ENCODE measurements around the gene NOS3. TPM values are rescaled to one million over a fixed set of nuclear protein-coding genes. Genes with fewer than 3 reads are reported as not detected.

Gene NOS3
- total RNA-seq, 4 donors from 2014 or later: 5.2 to 8.1 (median 6.3) TPM

DNA sequence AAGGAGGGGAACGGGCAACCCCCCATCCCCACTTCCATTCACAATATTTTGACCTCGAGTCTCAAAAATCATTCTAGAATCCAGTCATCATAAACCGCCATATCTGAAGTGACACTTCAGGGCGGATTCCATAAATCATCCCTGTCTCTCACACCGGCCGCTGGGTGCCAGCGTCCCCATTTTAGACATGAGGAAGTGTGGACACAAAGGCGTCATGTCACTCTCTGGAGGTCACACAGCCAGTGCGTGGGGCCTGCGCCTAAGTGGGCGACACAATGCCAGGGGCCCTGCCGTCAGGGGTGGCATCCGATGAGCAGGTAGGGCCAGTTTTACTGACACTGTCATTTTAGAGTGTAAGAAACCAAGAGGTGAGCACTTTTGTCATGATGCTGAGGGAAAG, 32.2 kb upstream of the NOS3 start:
- H3K27me3 ChIP-seq: no peaks in the 10 kb centered on the region
- peaks cover 5 to 7% of the 10 kb centered on the region in 2 donors for H3K4me1 ChIP-seq
- no peak for TF ChIP-seq CTCF (IDR thresholded peaks at IDR 0.05)
- TF ChIP-seq POLR2A (IDR thresholded peaks at IDR 0.05): no peak
- no peak for DNase-seq
- WGBS, 2 donors: 84 to 86% methylated on average over 12 to 13 of the region's 13 CpGs
- H3K4me3 ChIP-seq (replicated peaks in 1 of 3): no peak overlapping the region
- intact Hi-C loops (cut with DNase I): no loop called here
- H3K27ac ChIP-seq: no peak overlapping the region
- no peaks in the 10 kb centered on the region for H3K36me3 ChIP-seq
- H3K9me3 ChIP-seq: no peaks in the 10 kb centered on the region

GRCh38 chr7:150959081-150959480, 31.7 kb upstream of the NOS3 start:
- intact Hi-C loops (cut with DNase I): no loop called here
- 94% methylated on average over 3 of the region's 3 CpGs; no CpG with 5 or more reads in 1 of the 2 donors for WGBS, 2 donors
- Histone ChIP-seq H3K9me3 (no peaks in the 10 kb centered on the region), H3K27ac (no peak overlapping the region), H3K27me3 (no peaks in the 10 kb centered on the region), H3K36me3 (no peaks in the 10 kb centered on the region), H3K4me1 (peaks cover 5 to 7% of the 10 kb centered on the region in 2 donors), H3K4me3 (replicated peaks in 1 of 3) (no peak overlapping the region)
- DNase-seq: no peak
- no peak for TF ChIP-seq POLR2A (IDR thresholded peaks at IDR 0.05)
- TF ChIP-seq CTCF (IDR thresholded peaks at IDR 0.05): no peak

- Histone ChIP-seq H3K4me1 (peaks cover 5 to 7% of the 10 kb centered on the region in 2 donors), H3K36me3 (no peaks in the 10 kb centered on the region), H3K27ac (no peak overlapping the region), H3K4me3 (replicated peaks in 1 of 3) (no peak overlapping the region), H3K27me3 (no peaks in the 10 kb centered on the region), H3K9me3 (no peaks in the 10 kb centered on the region)
- DNase-seq: no peak
- no peak for TF ChIP-seq POLR2A (IDR thresholded peaks at IDR 0.05)
- TF ChIP-seq CTCF (IDR thresholded peaks at IDR 0.05): no peak
- intact Hi-C loops (cut with DNase I): no loop called here
- 84 to 87% methylated on average over 23 to 24 of the region's 24 CpGs for WGBS, 2 donors
Observed at GRCh38 chr7:150959739-150960734, 30.8 kb upstream of the NOS3 start.

GRCh38 chr7:150961510-150962289, 29.1 kb upstream of the NOS3 start:
- no peak overlapping the region for H3K4me3 ChIP-seq (replicated peaks in 1 of 3)
- no peak overlapping the region for H3K27ac ChIP-seq
- no peaks in the 10 kb centered on the region for H3K9me3 ChIP-seq
- no peaks in the 10 kb centered on the region for H3K27me3 ChIP-seq
- WGBS, 2 donors: 82 to 85% methylated on average over 11 to 14 of the region's 17 CpGs
- DNase-seq: no peak
- no peaks in the 10 kb centered on the region for H3K4me1 ChIP-seq
- TF ChIP-seq CTCF (IDR thresholded peaks at IDR 0.05) (no peak), POLR2A (IDR thresholded peaks at IDR 0.05) (no peak)
- intact Hi-C loops (cut with DNase I): no loop called here
- no peaks in the 10 kb centered on the region for H3K36me3 ChIP-seq

DNA sequence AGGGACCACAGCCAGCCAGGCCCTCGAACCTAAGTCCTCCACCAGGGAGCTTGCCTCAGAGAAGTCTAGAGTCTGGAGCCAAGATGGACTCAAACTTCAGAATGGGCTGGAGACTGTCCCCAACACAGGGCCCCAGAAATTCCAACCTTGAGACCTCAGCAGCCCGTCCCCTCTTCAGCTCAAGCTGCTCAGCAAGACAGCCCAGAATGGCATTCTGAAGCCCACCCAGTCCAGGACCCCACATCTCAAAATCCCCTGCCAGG, 28.6 kb upstream of the NOS3 start:
- H3K27ac ChIP-seq: no peak overlapping the region
- H3K4me1 ChIP-seq: no peaks in the 10 kb centered on the region
- H3K9me3 ChIP-seq: no peaks in the 10 kb centered on the region
- intact Hi-C loops (cut with DNase I): no loop called here
- no peak for TF ChIP-seq POLR2A (IDR thresholded peaks at IDR 0.05)
- no peak for TF ChIP-seq CTCF (IDR thresholded peaks at IDR 0.05)
- no peaks in the 10 kb centered on the region for H3K36me3 ChIP-seq
- 56 to 83% methylated on average over 1 to 2 of the region's 2 CpGs for WGBS, 2 donors
- DNase-seq: no peak
- no peaks in the 10 kb centered on the region for H3K27me3 ChIP-seq
- no peak overlapping the region for H3K4me3 ChIP-seq (replicated peaks in 1 of 3)

Measured in thyroid gland (tissue), 4 donors.